MM.1S (cell line): ENCODE data around the gene NME3.

Experiments
- CTCF ChIP-seq: fragments of 300-600 bp; sonication (generic); IDR thresholded peaks from 2 replicates; pipeline ENCODE4 v1.5.1; 2016; ENCODE audit warnings: antibody characterized with exemption, low read length, mixed read lengths
- EZH2phosphoT487 ChIP-seq: fragments of 300-600 bp; sonication (generic); IDR thresholded peaks from 2 replicates; pipeline ENCODE4 v1.6.1; 2018; ENCODE audit warnings: antibody characterized with exemption, low read length

DNA sequence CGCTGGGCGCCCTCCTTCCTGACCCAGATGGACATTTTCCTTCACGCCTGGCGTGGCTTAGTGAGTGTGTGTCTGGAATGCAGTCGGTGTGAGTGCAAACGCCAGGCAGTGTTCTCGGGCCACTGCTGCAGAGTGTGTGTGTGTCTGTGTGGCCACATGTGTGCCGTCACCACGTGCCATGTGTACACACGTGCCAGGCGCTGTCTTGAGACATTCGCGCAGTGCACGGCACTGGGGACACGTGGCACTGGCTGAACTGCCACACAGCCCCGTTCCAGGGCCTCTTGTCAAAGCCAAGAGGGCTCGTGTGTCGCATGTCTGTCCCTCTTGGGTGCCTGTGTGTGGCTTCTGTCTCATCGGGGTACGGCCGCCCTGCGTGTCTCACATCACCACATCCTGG, 36.5 kb downstream of the NME3 start:
- TF ChIP-seq CTCF = no peak
- no peak for TF ChIP-seq EZH2phosphoT487
